Lower leg skin (tissue), 4 donors: ENCODE measurements around the gene COL2A1. TPM values are rescaled to one million over a fixed set of nuclear protein-coding genes. Genes with fewer than 3 reads are reported as not detected.

Experiments
- DNase-seq, 2 donors: peaks; one replicate each; pipeline ENCODE4 v3.0.0-alpha.2; 2019; ENCODE audit warnings: low spot score in 2 of 2
- H3K4me3 ChIP-seq: fragments of 200-600 bp; sonication (generic); 2 replicates; pipeline ENCODE4 v1.5.1; 2017; ENCODE audit warnings: mild to moderate bottlenecking, low read depth; ENCODE audit not compliant: poor library complexity, severe bottlenecking
- CTCF ChIP-seq, 3 donors: fragments of 450-650 bp; IDR thresholded peaks; one replicate each; pipeline ENCODE4 v1.5.1; 2016; ENCODE audit warnings: antibody characterized with exemption in 3 of 3, mild to moderate bottlenecking in 3 of 3, moderate library complexity in 2 of 3
- POLR2A ChIP-seq, 2 donors: fragments of 450-650 bp; IDR thresholded peaks; one replicate each; pipeline ENCODE4 v1.6.1; 2016 to 2017; ENCODE audit warnings: antibody characterized with exemption in 2 of 2, mild to moderate bottlenecking in 1 of 2, moderate library complexity in 1 of 2
- WGBS, 2 donors: methylation state at CpG; one replicate each; pipeline ENCODE4 v1.1.5; 2018; 5-methylcytosine and 5-hydroxymethylcytosine counted together
- intact Hi-C: fragments of 100-400 bp; cut with DNase I; formaldehyde crosslinking; loops from one replicate; pipeline ENCODE4 v1.15.0; 2023; ENCODE audit warnings: low total_unique reads
- total RNA-seq, 4 donors: library from RNA; depleted of rRNA; stranded (reverse); fragments of >200 nt; gene quantifications; one replicate each; pipeline ENCODE4 v1.1.0, GENCODE V29; 2016

The COL2A1 gene
- total RNA-seq, 4 donors from 2014 or later: 0.07 to 0.26 TPM; not detected in 2

GRCh38 chr12:48029491-48030172 is 25.4 kb upstream of the COL2A1 start:
- intact Hi-C loops: no loop called here
- 67% methylated on average over 8 of the region's 8 CpGs for WGBS, 2 donors
- peak in 1 of 2 donors; percentile 83 for DNase-seq

GRCh38 chr12:48028541-48029431 is 24.5 kb upstream of the COL2A1 start:
- WGBS, 2 donors: 57% methylated on average over 5 of the region's 5 CpGs
- TF ChIP-seq CTCF (IDR thresholded peaks at IDR 0.05) (no peak), POLR2A (IDR thresholded peaks at IDR 0.05) (no peak)
- H3K4me3 ChIP-seq: no peak overlapping the region
- intact Hi-C loops: no loop called here
- peak in 1 of 2 donors; percentile 60 for DNase-seq

More at GRCh38 chr12:48029491-48030172, 25.4 kb upstream of the COL2A1 start:
- TF ChIP-seq CTCF (IDR thresholded peaks at IDR 0.05): no peak
- TF ChIP-seq POLR2A (IDR thresholded peaks at IDR 0.05): no peak
- H3K4me3 ChIP-seq: no peak overlapping the region

- DNase-seq: peak in 1 of 2 donors; percentile 74
- TF ChIP-seq CTCF (IDR thresholded peaks at IDR 0.05) (no peak), POLR2A (IDR thresholded peaks at IDR 0.05) (no peak)
- 73 to 82% methylated on average over 17 to 18 of the region's 18 CpGs for WGBS, 2 donors
- H3K4me3 ChIP-seq: no peak overlapping the region
- intact Hi-C loops: no loop called here
Observed at GRCh38 chr12:48027183-48028002, 23.1 kb upstream of the COL2A1 start.

- DNase-seq: peak in 1 of 2 donors; percentile 75
- no peak overlapping the region for H3K4me3 ChIP-seq
- intact Hi-C loops: no loop called here
- TF ChIP-seq POLR2A (IDR thresholded peaks at IDR 0.05): no peak
- 79% methylated on average over 7 of the region's 7 CpGs for WGBS, 2 donors
Observed at GRCh38 chr12:48026060-48026827, 22.0 kb upstream of the COL2A1 start.

GRCh38 chr12:48025281-48025680 is 21.0 kb upstream of the COL2A1 start:
- H3K4me3 ChIP-seq: no peak overlapping the region
- peak in 1 of 2 donors; percentile 68 for DNase-seq
- 71 to 73% methylated on average over 7 of the region's 7 CpGs for WGBS, 2 donors
- intact Hi-C loops: no loop called here
- no peak for TF ChIP-seq CTCF (IDR thresholded peaks at IDR 0.05)
- no peak for TF ChIP-seq POLR2A (IDR thresholded peaks at IDR 0.05)
